ENCODE measurements around the gene TRABD.

The TRABD gene

DNA sequence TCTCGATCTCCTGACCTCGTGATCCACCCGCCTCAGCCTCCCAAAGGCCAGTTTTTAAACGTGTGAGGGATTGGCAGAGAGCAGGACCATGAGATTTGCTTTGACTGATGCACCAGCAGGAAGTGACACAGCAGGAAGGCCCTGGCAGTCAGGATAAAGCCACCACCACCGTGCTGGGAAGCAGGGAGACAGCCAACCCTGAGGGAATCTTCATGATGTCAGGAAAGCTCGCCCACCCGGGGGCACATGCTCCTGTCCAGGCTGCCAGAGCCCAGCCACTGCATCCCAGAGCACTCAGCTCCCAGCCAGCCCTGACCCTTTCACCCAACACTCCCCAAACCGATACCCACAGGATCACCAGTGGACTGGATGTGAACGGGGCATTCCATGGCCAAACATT is 53.0 kb downstream of the TRABD start:
- H3K4me3 ChIP-seq (ENCODE audit: control insufficient read depth, low read depth, low read length), result no peak overlapping the region
- TF ChIP-seq CTCF (conservative IDR thresholded peaks at IDR 0.05; ENCODE audit: control insufficient read depth, insufficient read depth, low read depth, low read length), result no peak
- DNase-seq (ENCODE audit: low read depth), result no peak

DNA sequence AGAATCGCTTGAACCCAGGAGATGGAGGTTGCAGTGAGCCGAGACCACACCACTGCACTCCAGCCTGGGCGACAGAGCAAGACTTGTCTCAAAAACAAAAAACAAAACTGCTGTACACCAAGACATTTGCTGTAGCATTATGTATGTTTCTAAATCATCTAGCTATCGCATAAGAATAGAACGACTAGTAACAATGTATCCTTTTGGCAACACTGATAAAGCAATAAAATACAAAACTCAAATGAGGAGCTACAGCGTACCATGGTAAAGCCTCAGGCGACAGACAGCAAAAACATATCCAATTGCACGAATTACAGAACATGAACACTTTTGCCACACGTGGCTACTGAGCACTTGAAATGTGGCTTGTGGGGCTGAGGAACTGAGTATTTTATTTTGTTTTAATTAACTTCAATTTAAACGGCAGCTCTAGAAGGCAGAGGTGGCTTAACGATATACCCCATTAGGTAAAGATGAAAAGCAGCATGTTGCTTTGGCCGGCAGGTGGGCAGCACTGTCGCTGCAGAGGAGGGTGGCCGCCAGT is 56.8 kb downstream of the TRABD start:
- H3K4me3 ChIP-seq (ENCODE audit: control insufficient read depth, low read depth, low read length), result peak overlapping the region; percentile 77
- no peak for TF ChIP-seq CTCF (conservative IDR thresholded peaks at IDR 0.05; ENCODE audit: control insufficient read depth, insufficient read depth, low read depth, low read length)
- DNase-seq (ENCODE audit: low read depth), result peak; percentile 10

- H3K4me3 ChIP-seq (ENCODE audit: control insufficient read depth, low read depth, low read length), result peak overlapping the region; percentile 77
- peak; percentile 15 for DNase-seq (ENCODE audit: low read depth)
- TF ChIP-seq CTCF (conservative IDR thresholded peaks at IDR 0.05; ENCODE audit: control insufficient read depth, insufficient read depth, low read depth, low read length), result no peak
Measured at GRCh38 chr22:50243685-50244419, 58.1 kb downstream of the TRABD start.

DNA sequence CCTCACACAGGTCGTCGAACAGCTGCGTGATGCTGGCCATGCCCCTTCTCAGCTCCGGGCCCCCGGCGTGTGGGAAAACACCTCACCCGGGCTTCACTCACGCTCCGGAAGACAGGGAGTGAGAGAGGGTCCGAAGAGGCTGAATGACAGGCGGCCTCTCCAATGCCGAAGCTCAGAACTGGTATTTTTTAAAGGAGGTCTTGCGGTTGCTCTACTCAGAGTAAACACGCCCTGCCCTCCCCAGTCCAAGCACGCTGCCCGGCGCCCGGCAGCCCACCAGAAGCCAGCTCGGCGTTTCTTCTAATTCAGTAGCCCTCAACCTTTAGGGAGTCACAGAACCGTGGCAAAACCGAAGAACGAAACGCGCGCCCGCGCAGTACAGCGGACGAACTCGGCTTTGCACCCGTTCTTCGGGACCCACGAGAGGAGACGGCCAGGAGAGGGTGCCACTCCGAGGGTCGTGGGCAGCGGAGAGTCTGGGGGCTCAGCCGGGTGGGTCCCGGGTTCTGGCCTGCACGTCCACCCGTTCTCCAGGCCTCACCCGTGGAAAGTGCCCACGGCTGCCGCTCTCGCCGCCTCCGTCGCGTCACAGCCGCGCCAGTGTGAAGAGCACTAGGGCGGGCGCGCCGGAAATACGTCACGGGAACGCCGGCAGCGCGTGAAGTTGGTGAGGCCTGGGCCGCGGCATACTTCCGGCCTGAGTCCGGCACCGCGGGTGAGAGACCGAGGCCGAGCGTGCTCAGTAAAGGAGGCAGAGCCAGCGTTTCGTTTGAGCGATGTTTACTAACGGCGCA is 58.9 kb downstream of the TRABD start, which contains the start of gene TUBGCP6:
Gene TUBGCP6 (minus strand): TSS at position 604 of the 794 bp plus-strand sequence. CDS start 564 bp downstream, at position 40.
- TF ChIP-seq CTCF (conservative IDR thresholded peaks at IDR 0.05; ENCODE audit: control insufficient read depth, insufficient read depth, low read depth, low read length), result no peak
- peak; percentile 89 for DNase-seq (ENCODE audit: low read depth)
- H3K4me3 ChIP-seq (ENCODE audit: control insufficient read depth, low read depth, low read length), result peak within 1 kb of the TSS; percentile 77

DNA sequence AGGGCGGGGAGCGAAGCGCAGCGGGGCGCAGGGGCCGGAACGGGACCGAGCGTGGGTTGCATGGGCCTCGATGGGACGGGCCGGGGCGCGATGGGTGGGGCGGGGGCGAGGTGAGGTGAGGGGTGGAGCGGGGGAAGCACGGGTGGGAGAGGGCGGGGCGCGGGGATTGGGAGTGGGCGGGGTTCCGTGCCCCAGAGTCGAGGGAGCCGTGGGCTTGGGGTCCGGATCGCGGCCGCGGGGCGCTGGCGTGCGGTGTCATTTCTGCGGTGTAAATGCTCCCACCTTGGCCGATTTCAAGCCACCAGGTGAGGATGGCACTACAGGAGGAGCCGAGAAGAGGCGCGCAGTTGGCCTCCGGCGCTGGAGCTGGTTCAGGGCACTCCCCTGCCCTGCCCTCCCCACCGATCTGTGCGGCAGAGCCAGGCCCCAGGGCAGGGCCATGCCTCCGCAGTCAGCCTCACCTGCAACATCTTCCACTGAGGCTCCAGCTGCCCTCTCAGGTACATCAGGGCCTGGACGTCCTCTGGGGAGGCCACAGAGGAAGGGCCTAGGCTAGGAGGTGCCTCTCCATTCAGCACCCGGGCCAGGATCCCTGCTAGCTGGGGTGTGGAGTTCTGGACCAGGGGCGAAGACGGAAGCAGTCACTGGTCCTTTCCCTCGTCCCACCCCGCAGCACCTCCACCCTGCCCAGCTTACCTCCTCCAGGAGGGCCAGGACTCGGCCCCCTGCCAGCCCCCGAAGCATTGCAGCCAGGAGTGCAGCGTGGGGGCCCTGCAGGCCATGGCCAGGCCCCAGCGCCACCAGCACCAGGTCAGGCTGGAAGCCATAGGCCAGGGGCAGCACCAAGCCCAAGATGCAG is 59.7 kb downstream of the TRABD start:
- TF ChIP-seq CTCF (conservative IDR thresholded peaks at IDR 0.05; ENCODE audit: control insufficient read depth, insufficient read depth, low read depth, low read length), result no peak
- no peak for DNase-seq (ENCODE audit: low read depth)
- peak overlapping the region; percentile 77 for H3K4me3 ChIP-seq (ENCODE audit: control insufficient read depth, low read depth, low read length)

Measured in fibroblast of mammary gland (primary cell).